AG20443 (cell line): Measurements from ENCODE around the gene OR51E1.

Source experiments
- DNase-seq: peaks from one replicate; pipeline ENCODE4 v3.0.0; 2012; ENCODE audit warnings: low spot score, mixed read lengths

Gene OR51E1

DNA sequence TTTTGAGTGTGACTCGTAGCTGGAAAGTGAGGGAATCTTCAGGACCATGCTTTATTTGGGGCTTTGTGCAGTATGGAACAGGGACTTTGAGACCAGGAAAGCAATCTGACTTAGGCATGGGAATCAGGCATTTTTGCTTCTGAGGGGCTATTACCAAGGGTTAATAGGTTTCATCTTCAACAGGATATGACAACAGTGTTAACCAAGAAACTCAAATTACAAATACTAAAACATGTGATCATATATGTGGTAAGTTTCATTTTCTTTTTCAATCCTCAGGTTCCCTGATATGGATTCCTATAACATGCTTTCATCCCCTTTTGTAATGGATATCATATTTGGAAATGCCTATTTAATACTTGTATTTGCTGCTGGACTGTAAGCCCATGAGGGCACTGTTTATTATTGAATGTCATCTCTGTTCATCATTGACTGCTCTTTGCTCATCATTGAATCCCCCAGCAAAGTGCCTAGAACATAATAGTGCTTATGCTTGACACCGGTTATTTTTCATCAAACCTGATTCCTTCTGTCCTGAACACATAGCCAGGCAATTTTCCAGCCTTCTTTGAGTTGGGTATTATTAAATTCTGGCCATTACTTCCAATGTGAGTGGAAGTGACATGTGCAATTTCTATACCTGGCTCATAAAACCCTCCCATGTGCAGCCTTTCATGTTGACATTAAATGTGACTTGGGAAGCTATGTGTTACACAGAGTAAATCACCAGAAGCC, 11.0 kb downstream of the OR51E1 start:
- no peak for DNase-seq

DNA sequence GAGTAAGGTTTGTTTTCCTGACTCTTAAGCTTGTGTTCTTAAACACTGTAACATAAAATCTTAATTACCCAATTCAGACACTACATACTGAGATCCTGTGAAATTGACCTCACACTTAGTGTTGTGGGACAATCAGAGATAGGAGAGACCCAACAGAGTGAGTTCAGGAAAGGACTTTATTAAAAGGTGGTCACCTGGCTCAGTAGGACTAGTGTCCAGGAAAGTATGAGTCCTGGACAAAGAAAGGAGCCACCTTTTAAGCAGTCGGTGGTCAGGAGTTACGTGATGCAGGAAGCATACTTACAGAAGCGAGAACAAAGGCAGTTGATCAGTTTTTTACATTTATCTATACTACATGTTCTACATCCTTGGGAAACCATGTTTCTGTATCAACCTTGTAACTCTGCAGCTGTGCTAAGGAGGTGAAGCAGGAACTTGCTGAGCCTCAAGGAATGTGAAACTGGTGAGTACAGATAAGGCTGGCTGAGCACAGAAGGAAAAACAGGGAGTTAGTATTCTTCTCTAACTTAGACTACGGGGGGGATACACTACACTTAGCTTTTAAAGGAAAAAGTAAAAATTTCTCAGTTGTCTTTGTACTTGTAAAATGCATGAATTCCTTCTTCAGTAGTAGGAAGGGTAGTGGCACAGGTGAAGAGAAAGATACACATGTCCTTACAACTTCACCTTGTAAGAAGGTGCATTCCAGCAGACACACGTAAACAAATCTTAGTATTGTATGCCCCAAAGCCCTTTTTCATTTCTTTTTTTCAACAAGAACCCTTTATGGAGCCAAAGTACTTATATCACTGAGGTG, 15.1 kb downstream of the OR51E1 start:
- DNase-seq, result no peak

DNA sequence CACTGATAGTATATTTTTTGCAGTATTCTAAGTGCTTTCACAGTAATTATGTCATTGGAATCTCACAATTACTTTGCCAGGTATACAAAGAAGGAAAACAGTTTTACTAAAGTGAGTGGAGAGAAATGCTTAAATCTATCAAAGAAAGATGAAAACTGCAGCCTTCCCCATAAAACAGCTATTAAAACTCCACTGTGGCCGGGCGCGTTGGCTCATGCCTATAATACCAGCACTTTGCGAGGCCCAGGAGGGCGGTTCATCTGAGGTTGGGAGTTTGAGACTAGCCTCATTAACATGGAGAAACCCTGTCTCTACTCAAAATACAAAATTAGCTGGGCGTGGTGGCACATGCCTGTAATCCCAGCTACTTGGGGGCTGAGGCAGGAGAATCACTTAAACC, 19.1 kb downstream of the OR51E1 start:
- no peak for DNase-seq

DNA sequence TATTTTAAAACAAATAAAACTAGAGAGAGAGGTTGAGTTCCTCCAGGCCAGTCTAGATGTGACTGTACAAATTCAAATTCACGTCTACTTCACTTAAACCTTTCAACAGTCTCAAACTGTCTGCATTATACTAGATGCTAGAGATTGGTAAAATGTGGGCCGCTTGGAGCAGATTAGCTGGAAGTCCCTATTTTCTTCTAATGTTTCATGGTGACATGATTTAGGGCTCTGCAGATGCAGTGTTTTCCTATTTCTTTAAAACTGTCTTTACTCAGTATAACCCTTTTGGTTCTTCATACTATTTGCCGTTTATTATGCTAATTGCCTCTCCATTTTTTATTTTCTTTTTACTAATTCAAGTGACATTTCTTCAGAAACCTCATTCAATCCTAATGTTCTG, 20.4 kb downstream of the OR51E1 start:
- no peak for DNase-seq

DNA sequence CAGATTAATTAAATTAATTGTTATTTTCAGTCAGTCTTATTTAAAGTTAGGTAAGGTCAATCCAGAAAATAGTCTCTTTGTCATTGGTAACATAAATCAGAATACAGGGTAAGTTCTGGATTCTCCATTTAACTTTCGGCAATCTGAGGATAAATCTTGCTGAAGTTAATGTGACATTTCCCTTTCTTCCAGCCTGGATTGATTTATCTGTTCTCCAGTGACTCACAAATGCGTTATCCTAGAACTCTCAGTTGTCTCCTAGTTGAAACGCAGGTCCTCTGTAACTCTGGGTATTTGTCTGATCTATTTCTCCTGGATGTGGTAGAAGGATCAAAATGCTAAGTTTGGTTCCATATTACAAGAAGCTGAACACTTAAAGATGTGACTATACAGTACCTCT, 21.0 kb downstream of the OR51E1 start:
- DNase-seq, result no peak

DNA sequence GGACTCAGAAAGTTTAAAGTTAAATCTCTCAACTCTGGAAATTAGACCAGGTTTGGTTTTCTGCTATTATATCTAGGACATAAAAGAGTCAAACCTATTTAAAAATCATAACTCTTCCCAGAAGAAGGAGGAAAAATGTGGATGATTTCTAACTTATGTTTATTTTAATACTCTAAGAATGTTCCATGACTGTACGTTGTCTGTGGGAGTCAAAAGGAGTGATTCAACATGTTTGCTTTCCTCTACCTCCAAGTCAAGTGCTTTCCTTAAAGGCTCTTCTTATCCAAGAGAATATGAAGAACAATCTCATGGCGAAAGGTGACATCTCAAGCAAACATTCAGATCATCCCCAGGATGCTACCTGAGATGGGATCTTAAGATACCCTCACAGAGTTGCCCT, 21.6 kb downstream of the OR51E1 start:
- DNase-seq, result no peak

DNA sequence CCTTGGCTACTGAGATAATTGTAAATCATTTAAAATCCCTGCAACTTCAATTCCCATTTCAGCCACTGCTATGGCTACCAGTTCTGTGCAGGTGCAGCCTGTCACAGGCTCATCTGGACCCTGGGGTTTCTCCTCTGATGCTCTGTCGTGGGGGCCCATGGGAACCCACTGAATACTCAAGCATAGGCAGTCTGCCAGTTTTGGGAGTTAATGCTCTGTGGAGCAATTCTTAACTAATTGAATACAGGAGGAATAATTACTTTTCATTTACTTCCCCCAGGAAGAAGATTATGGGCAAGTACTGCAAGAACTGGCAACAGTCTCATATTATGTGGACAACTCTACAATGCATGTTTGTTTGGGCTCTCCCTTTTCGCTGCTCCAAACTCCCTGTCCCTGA, 28.0 kb downstream of the OR51E1 start:
- DNase-seq, result no peak

DNA sequence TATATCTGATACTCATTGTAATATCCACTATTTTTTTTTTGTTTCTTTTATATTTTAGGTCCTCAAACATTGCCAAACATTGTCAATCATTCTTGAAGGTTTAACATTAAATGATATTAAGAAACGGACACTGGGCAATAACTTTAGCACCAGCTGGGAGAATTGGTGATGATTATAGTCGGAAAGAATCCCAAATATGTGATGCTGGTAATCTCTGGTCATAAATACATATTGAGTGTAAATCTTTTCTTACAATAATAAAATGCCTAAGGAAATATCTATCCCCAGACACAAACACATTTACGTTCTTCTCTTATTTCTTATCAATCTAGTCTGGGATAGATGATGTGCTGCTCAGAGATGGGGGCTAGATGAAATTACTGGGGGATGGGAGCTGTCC, 28.7 kb downstream of the OR51E1 start:
- DNase-seq, result no peak

DNA sequence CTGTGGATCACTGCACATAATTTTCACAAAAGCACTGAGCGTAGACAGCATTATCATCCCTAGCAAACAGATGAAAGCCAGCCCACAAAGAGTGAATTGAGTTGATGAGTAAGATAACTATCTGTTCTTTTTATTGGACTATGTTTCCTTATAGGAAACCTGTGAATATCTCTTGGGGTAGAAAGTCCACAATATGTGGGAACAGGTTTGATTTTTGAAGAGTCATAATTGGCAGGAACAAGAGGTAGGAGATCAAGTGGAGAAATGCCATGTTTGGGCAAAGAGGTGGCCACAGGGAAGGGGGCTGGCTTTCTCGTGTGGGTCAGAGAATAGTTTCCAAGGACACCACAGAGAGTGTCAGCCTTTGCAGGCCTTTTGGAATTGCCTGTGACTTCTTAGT, 30.0 kb downstream of the OR51E1 start:
- no peak for DNase-seq

DNA sequence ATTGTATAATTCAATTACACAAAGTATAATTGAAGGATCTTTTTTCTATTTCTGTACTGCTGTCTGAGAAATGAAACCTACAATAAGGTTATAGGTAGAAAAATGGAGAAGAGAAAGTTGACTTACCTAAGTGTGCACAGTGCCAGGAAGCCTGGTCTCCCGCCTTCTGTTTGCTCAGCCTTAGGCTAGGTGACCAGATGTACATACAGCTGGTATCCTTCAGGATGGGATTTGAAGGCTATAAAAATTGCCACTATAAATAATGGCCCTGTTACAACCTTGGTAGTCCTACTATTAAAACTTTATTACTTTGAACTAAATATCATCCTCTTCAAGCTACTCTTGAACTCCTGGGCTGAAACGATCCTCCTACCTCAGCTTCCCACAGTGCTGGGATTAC, 34.2 kb downstream of the OR51E1 start:
- DNase-seq, result no peak

DNA sequence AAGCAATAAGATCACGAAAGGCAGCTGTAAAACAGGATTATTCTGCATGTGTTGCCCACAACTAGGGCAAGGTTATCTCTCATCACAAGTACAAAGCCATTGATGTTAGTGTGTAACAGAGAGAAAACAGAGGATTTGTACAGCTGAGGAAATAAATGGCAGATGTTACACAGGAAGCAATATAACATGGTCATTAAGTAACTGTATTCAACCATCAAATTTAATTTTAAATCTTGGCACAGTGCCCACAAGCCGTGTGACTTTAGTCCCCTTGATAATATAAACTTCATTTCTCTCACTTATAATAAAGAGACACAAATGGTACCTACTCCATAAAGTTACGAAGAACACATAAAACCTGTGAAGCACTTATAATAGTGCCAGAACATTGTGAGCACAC, 36.6 kb downstream of the OR51E1 start:
- no peak for DNase-seq

DNA sequence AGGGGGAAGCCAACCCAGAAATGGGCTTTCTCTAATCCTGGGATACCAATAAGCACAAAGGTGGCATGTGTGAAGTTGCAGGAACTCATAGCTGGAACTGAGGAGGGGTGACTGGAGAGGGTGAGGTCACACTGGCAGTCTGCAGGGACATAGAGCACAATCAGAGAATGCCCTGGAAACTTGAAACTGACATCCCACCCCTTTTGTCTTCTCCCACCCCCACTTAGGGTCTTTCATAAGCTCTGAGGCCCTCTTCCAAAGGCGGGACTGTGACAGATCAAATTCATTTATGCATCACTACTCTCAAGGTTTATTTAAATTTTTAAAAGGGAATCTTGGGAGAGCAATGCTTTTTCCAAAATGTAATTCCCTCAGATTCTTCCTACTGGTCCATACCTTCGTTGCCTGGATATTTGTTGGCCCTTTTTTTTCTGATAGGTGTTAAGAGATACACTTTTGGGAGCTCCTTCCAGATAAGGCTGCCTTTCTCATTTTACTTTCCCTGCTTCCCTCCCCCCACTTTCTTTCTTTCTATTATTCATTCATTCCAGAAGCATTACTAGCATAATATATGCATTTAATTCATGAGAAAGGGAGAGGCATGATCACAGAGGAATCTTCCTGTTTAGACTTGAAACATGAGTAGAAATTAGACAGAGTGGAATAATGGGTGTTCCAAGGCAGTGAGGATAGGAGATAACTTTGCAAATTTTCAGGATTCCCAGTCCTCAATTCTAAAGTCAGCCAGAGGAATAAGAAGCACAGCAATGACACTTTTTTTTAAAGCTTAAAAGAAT, 39.0 kb downstream of the OR51E1 start:
- no peak for DNase-seq

DNA sequence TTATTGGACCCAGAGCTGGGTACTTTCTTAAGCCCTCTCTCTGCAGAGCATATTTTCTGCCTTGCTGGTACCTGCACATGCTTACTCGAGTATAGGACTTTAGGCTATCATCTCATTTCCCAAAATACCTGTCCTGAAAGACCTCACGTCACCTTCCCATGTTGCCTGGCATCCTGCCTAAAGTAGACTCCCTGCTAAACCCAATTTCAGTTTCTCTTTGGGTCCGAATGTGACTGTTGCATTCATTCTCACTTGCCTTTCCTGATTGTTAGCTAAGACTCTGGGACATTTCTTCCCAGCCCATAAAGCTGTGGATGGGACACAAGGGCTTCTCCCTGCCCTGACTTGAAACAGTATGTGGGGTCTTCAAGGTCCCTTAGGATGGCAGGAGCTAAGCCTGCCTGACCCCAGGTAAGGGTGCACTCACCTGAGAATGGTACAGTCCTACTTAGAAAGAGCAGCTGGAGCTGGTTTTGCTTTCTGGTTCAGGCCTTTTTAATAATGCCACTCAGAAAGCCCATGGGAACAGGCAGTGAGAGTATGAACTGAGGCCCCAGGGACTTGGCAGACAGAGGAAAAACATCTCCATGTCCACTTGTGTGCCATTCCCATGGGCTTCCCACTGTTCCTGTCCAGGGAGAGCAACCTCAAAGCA, 41.0 kb downstream of the OR51E1 start:
- DNase-seq, result no peak

DNA sequence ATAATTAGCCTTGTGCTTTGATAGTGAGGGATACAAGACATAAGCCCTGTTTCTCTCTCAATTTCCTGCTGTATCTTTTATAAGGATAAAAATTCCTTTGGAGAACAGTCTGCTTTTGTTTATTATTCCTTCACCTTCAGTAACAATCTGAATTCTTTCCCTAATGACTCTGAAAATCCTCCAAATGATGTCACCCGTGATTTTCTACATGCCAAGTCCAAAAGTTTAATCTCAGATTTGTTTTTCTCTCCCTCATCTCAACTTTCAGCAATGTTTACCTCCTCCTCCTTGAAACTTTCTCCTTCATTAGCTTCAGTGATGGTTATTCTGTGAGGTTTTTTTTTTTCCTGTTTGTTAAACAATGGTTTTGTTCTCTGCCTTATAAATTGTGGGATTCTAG, 51.7 kb downstream of the OR51E1 start:
- DNase-seq, result no peak

DNA sequence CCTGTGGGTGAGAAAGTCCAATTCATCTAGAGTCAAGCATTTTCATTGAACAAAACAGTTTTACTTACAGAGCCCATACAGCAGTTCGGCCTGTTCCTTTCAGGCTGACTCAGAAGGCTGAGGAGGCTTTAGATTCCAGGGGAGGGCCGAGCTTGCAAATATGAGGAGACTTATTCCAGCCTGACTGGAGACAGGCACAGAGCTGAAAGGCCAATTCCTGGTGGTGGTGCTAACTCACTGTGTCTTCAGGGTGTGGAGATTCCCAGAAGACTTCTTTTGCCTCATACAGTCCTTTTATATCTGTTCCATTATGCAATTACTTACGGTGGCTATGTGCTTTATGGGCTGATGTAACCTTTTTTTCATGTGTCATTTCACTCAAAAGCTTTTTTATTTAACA, 53.8 kb downstream of the OR51E1 start, which contains the start of gene OR51E2:
OR51E2 (minus strand) TSS at position 269 of the 400 bp plus-strand sequence. CDS start 15,142 bp downstream, outside the sequence.
- DNase-seq, result no peak

DNA sequence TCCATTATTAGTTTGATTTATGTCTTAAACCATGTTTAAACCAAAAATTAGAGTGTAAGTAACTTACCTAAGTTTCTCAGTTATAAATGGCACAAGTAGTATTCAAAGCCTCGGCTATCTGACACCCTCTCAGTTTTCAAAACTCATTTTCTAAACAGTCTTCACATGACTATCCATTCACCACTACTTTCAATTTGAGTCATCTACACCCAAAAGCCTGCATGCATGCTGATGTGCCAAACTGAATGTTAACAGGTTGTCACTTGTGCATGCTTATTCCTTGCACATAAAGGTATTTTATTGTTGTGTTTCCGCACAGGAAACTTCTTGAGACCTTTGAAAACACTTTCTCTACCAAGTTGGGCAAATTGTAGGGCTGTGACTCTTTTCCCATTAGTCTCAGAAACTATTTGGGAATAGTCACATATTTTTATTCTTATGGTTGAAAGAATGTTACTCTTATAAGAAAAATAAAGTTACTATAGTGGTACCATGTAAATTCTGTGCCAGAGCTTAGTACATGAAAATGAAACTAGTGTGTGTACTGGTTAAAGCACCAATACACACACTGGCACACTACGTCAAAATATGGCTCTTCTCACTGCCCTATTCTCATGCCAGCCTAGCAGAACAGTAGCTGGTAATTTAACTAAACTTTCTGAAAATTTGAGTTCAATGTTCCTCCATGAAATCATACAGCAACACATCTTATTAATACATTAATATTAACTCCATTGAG, 56.1 kb downstream of the OR51E1 start:
- DNase-seq, result no peak

DNA sequence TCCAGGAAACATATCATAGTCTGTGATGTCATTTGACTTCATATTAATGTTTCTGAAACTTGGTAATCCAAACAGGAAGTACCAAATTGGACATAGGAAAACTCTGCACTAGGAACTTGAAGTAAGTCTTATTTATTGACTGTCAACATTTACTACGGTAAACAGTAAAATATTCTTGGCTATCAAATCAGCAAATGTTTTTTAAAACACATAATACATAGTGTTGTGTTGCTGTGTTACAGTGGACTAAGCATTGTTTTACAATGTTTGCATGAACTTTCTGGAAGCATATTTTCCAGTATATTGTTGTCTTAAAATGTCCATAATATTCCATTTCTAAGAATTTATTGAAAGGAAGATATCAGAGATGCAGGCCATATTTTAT, 56.6 kb downstream of the OR51E1 start:
- DNase-seq, result no peak

DNA sequence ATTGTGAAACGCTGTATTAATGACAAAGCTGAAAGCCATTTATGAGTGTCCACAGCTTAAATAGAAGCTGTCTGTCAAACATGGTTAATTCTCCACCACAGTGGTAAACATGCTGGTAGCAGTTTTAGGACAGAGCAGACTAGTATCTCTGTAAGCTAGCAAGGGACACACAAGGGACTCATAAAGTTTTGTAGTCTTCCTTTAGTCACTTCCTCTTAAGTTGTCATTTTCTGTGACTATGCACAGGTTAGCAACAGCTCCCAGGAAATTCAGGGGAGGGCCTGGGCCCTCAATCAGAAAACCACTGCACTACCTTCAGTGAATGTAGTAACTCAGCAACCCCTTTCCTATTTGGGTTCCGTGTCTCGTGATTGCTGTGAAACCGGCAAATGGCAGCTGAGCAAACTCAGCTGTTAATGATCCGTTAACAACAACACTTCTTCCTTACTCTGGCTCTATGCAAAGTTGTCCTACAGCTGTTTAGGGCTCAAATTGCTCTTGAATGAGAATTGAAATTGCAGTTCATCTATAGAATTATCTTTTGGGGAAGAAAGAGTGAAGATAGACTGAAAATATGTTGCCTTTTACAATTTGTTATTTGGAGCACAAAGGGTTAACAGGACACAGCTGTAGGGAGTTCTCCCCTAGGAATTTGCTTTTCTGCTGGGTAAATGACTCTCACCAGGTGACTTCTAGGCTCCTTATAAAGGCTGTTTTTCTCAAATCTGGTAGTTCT, 60.4 kb downstream of the OR51E1 start, which contains the start of gene MMP26:
MMP26 (plus strand) TSS at position 731 of the 736 bp plus-strand sequence.
- no peak for DNase-seq

DNA sequence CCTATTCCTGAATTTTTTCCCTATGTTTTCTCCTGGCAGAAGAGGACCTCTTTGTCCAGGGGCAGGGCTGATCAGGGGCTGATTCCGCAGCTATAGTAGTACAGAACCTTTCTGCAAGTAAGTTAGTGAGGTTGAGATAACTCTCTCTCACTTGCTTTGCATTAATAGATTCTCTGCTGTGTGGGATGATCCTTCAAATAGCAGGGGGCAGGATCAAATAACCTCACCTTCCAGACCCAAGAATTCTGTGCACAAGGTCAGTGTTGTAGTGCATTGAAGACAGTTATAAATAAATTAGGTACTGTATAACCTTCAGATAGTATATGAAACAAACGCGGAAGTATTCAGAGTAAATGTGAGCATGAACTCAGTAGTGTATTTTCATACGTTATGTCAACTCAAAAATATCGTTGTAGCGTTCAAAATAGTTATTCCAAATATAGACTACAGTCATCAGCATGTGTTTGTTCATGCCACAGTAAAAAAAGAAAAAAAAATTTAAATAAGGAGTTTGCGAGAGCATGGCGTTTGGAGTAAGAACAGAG, 61.1 kb downstream of the OR51E1 start:
- DNase-seq, result no peak
